H9 (cell line): Measurements from ENCODE around the gene BEST1. TPM values are rescaled to one million over a fixed set of nuclear protein-coding genes. Genes with fewer than 3 reads are reported as not detected.

Experiments
- DNase-seq: peaks from one replicate; pipeline ENCODE4 v3.0.0-alpha.2; 2017
- H2AFZ ChIP-seq: one replicate; pipeline ENCODE4 v1.6.1; 2013; ENCODE audit warnings: mild to moderate bottlenecking, low read length, control low read depth, moderate library complexity
- H2AK5ac ChIP-seq: 2 replicates; pipeline ENCODE4 v1.6.1; 2013; ENCODE audit warnings: low read length, control low read depth, mixed read lengths; ENCODE audit not compliant: insufficient read length
- H2BK120ac ChIP-seq: one replicate; pipeline ENCODE4 v1.6.1; 2013; ENCODE audit warnings: low read depth, mild to moderate bottlenecking, low read length, control low read depth, inconsistent platforms; ENCODE audit not compliant: poor library complexity, severe bottlenecking
- H2BK12ac ChIP-seq: 2 replicates; pipeline ENCODE4 v1.6.1; 2013; ENCODE audit warnings: low read length, control low read depth, mixed read lengths, low read depth; ENCODE audit not compliant: insufficient read length
- H2BK15ac ChIP-seq: 2 replicates; pipeline ENCODE4 v1.6.1; 2013; ENCODE audit warnings: low read depth, low read length, control low read depth
- H2BK20ac ChIP-seq: one replicate; pipeline ENCODE4 v1.6.1; 2013; ENCODE audit warnings: low read depth, mild to moderate bottlenecking, low read length, control low read depth, inconsistent platforms; ENCODE audit not compliant: poor library complexity, severe bottlenecking
- H2BK5ac ChIP-seq: 2 replicates; pipeline ENCODE4 v1.6.1; 2013; ENCODE audit warnings: low read length, control low read depth, mixed read lengths; ENCODE audit not compliant: insufficient read length
- H3K14ac ChIP-seq: 2 replicates; pipeline ENCODE4 v1.6.1; 2013; ENCODE audit warnings: low read length, control low read depth; ENCODE audit not compliant: insufficient read depth
- H3K18ac ChIP-seq: 2 replicates; pipeline ENCODE4 v1.6.1; 2013; ENCODE audit warnings: low read depth, mild to moderate bottlenecking, mixed read lengths, low read length, control low read depth; ENCODE audit not compliant: insufficient read length
- H3K23ac ChIP-seq: 2 replicates; pipeline ENCODE4 v1.6.1; 2013; ENCODE audit warnings: low read length, control low read depth, mixed read lengths, low read depth; ENCODE audit not compliant: insufficient read length
- H3K23me2 ChIP-seq: 2 replicates; pipeline ENCODE4 v1.6.1; 2013; ENCODE audit warnings: low read depth, mild to moderate bottlenecking, mixed read lengths, low read length, control low read depth; ENCODE audit not compliant: insufficient read length, poor library complexity, severe bottlenecking
- H3K27ac ChIP-seq: 2 replicates; pipeline ENCODE4 v1.5.1; 2013; ENCODE audit warnings: low read length, control low read depth, mixed read lengths, low read depth; ENCODE audit not compliant: insufficient read length
- H3K27me3 ChIP-seq: 2 replicates; pipeline ENCODE4 v1.6.1; 2013; ENCODE audit warnings: low read length, control low read depth, inconsistent platforms; ENCODE audit not compliant: insufficient read depth
- H3K4ac ChIP-seq: 2 replicates; pipeline ENCODE4 v1.6.1; 2013; ENCODE audit warnings: low read depth, mild to moderate bottlenecking, control low read depth, inconsistent platforms, low read length, moderate library complexity
- H3K4me1 ChIP-seq: 2 replicates; pipeline ENCODE4 v1.6.1; 2013; ENCODE audit warnings: low read length, control low read depth, inconsistent platforms; ENCODE audit not compliant: insufficient read depth
- H3K4me2 ChIP-seq: 2 replicates; pipeline ENCODE4 v1.6.1; 2013; ENCODE audit warnings: low read length, control low read depth, mixed read lengths; ENCODE audit not compliant: insufficient read length, insufficient read depth
- H3K56ac ChIP-seq: 2 replicates; pipeline ENCODE4 v1.6.1; 2013; ENCODE audit warnings: low read depth, mild to moderate bottlenecking, mixed read lengths, low read length, control low read depth; ENCODE audit not compliant: insufficient read length
- H3K79me1 ChIP-seq: 2 replicates; pipeline ENCODE4 v1.6.1; 2013; ENCODE audit warnings: low read depth, mild to moderate bottlenecking, moderate library complexity, low read length, control low read depth, inconsistent platforms; ENCODE audit not compliant: insufficient read depth, poor library complexity, severe bottlenecking
- H3K79me2 ChIP-seq: 2 replicates; pipeline ENCODE4 v1.6.1; 2013; ENCODE audit warnings: low read length, control low read depth, inconsistent platforms; ENCODE audit not compliant: insufficient read depth
- H3K9ac ChIP-seq: 2 replicates; pipeline ENCODE4 v1.6.1; 2013; ENCODE audit warnings: low read length, control low read depth, mixed read lengths; ENCODE audit not compliant: insufficient read length; ENCODE audit errors: extremely low read depth
- H3K9me3 ChIP-seq: one replicate; pipeline ENCODE4 v1.6.1; 2013; ENCODE audit warnings: low read depth, low read length, inconsistent platforms; ENCODE audit not compliant: control insufficient read depth
- H3T11ph ChIP-seq: one replicate; pipeline ENCODE4 v1.6.1; 2013; ENCODE audit warnings: mild to moderate bottlenecking, low read length, control low read depth, inconsistent platforms
- H4K20me1 ChIP-seq: one replicate; pipeline ENCODE4 v1.6.1; 2013; ENCODE audit not compliant: control insufficient read depth, insufficient read length, insufficient read depth
- H4K5ac ChIP-seq: 2 replicates; pipeline ENCODE4 v1.6.1; 2013; ENCODE audit warnings: low read depth, mild to moderate bottlenecking, mixed read lengths, low read length, control low read depth; ENCODE audit not compliant: insufficient read length
- H4K8ac ChIP-seq: replicated peaks from 2 replicates; pipeline ENCODE4 v1.6.1; 2013; ENCODE audit warnings: low read length, control low read depth, mixed read lengths, low read depth; ENCODE audit not compliant: insufficient read length
- H4K91ac ChIP-seq: 2 replicates; pipeline ENCODE4 v1.6.1; 2013; ENCODE audit warnings: low read depth, mild to moderate bottlenecking, moderate library complexity, mixed read lengths, low read length, control low read depth; ENCODE audit not compliant: insufficient read length
- H3K27ac Mint-ChIP-seq, 3 experiments: 2 replicates in 2 of 3; 3 replicates in 1 of 3; pipeline ENCODE4 v1.8.0; 2020 to 2021; ENCODE audit warnings: mixed read lengths in 3 of 3, mild to moderate bottlenecking in 1 of 3, moderate library complexity in 1 of 3
- H3K27me3 Mint-ChIP-seq: 2 replicates; pipeline ENCODE4 v1.8.0; 2021; ENCODE audit warnings: low read depth, mild to moderate bottlenecking, moderate library complexity, mixed read lengths
- H3K36me3 Mint-ChIP-seq, 3 experiments: 2 replicates in 2 of 3; 3 replicates in 1 of 3; pipeline ENCODE4 v1.8.0; 2020 to 2021; ENCODE audit warnings: low read depth in 3 of 3, mixed read lengths in 3 of 3; ENCODE audit not compliant: insufficient read depth in 1 of 3
- H3K4me1 Mint-ChIP-seq, 2 experiments: 2 replicates each; pipeline ENCODE4 v1.8.0; 2020; ENCODE audit warnings: mixed read lengths in 2 of 2
- H3K4me3 Mint-ChIP-seq, 2 experiments: 2 replicates in 1 of 2; 3 replicates in 1 of 2; pipeline ENCODE4 v1.8.0; 2020 to 2021; ENCODE audit warnings: mild to moderate bottlenecking in 2 of 2, mixed read lengths in 2 of 2, moderate library complexity in 1 of 2
- H3K9me3 Mint-ChIP-seq, 2 experiments: 2 replicates in 1 of 2; 3 replicates in 1 of 2; pipeline ENCODE4 v1.8.0; 2020; ENCODE audit warnings: mild to moderate bottlenecking in 2 of 2, mixed read lengths in 2 of 2, moderate library complexity in 1 of 2
- total RNA-seq: library from RNA; stranded (reverse); gene quantifications from 2 replicates; pipeline ENCODE4 v1.2.1, GENCODE V29; 2021
- TF ChIP-seq, protein P1 (sequence below): fragments of 200-600 bp; sonication (generic); conservative IDR thresholded peaks from 3 replicates; pipeline ENCODE4 v1.8.0; 2021; ENCODE audit warnings: antibody characterized with exemption, mild to moderate bottlenecking

The BEST1 gene
- total RNA-seq, 1 experiment from 2014 or later = 0.24 TPM

DNA sequence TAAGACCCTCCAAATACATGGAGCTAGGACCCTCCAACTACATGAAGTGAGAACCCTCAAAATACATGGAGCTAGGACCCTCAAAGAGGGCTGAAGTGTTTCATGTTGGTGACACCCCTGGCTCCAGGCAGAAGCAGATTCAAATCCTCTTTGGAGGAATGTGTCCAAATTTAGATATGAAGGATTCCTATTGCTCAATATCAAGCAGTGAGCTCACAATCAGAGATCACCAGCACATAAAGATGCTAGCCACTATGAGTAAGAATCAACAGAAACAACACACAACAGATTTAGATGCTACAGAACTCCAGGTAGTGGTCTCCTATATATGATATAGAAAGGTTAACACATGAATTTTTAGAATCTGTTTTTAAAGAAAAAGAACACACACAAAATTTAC is 21.5 kb upstream of the BEST1 start:
- H3K4ac ChIP-seq = no peak overlapping the region
- no peak overlapping the region for H3K56ac ChIP-seq
- no peak overlapping the region for H4K91ac ChIP-seq
- H2BK120ac ChIP-seq = no peak overlapping the region
- H4K5ac ChIP-seq = no peak overlapping the region
- H3K27me3 ChIP-seq = no peaks in the 10 kb centered on the region
- H3K9ac ChIP-seq = no peak overlapping the region
- no peak overlapping the region for H3K18ac ChIP-seq
- no peak overlapping the region for H2BK12ac ChIP-seq
- H2AK5ac ChIP-seq = no peak overlapping the region
- no peak overlapping the region for H3K27ac ChIP-seq
- Mint-ChIP-seq H3K4me1 (peaks cover 18 to 29% of the 10 kb centered on the region in 2 experiments), H3K4me3 (no peak overlapping the region), H3K36me3 (peaks cover 0 to 5% (median 2%) of the 10 kb centered on the region in 3 experiments; a peak in 3 of 7 replicates), H3K27me3 (peaks cover 10% of the 10 kb centered on the region), H3K27ac (no peak overlapping the region), H3K9me3 (peaks cover 6% of the 10 kb centered on the region in 2 experiments)
- no peak overlapping the region for H4K8ac ChIP-seq
- H2BK5ac ChIP-seq = no peak overlapping the region
- H3K79me2 ChIP-seq = no peaks in the 10 kb centered on the region
- H3K23me2 ChIP-seq = no peaks in the 10 kb centered on the region
- no peak overlapping the region for H3K14ac ChIP-seq
- H3K79me1 ChIP-seq = no peaks in the 10 kb centered on the region
- TF ChIP-seq, protein P1, sequence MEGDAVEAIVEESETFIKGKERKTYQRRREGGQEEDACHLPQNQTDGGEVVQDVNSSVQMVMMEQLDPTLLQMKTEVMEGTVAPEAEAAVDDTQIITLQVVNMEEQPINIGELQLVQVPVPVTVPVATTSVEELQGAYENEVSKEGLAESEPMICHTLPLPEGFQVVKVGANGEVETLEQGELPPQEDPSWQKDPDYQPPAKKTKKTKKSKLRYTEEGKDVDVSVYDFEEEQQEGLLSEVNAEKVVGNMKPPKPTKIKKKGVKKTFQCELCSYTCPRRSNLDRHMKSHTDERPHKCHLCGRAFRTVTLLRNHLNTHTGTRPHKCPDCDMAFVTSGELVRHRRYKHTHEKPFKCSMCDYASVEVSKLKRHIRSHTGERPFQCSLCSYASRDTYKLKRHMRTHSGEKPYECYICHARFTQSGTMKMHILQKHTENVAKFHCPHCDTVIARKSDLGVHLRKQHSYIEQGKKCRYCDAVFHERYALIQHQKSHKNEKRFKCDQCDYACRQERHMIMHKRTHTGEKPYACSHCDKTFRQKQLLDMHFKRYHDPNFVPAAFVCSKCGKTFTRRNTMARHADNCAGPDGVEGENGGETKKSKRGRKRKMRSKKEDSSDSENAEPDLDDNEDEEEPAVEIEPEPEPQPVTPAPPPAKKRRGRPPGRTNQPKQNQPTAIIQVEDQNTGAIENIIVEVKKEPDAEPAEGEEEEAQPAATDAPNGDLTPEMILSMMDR = no peak
- H2BK15ac ChIP-seq = no peak overlapping the region
- H3T11ph ChIP-seq = no peak overlapping the region
- H2AFZ ChIP-seq = no peak overlapping the region
- DNase-seq = no peak
- H3K4me2 ChIP-seq = no peak overlapping the region
- H4K20me1 ChIP-seq = no peaks in the 10 kb centered on the region
- H3K4me1 ChIP-seq = peaks cover 3% of the 10 kb centered on the region; the same call in 1 of the 2 replicates
- H3K23ac ChIP-seq = no peak overlapping the region
- no peak overlapping the region for H2BK20ac ChIP-seq
- no peaks in the 10 kb centered on the region for H3K9me3 ChIP-seq
